RCC 7860 (cell line): ENCODE data around the gene IPO7.
"Not testable (repeated sequence)": the region's sequence is repeated elsewhere in the genome, so short reads cannot be mapped to it uniquely, and the experiment has no call there.

Experiments
- DNase-seq: peaks from one replicate; pipeline ENCODE4 v3.0.0-alpha.2; 2015; ENCODE audit warnings: low spot score
- FAIRE-seq: peaks from 2 replicates; lab custom pipeline; 2012; peaks lifted over from hg19 to GRCh38; lab: Jason Lieb, UNC

IPO7 gene

GRCh38 chr11:9397746-9398680 is 13.6 kb downstream of the IPO7 start:
- no peak for FAIRE-seq
- DNase-seq, result no peak

DNA sequence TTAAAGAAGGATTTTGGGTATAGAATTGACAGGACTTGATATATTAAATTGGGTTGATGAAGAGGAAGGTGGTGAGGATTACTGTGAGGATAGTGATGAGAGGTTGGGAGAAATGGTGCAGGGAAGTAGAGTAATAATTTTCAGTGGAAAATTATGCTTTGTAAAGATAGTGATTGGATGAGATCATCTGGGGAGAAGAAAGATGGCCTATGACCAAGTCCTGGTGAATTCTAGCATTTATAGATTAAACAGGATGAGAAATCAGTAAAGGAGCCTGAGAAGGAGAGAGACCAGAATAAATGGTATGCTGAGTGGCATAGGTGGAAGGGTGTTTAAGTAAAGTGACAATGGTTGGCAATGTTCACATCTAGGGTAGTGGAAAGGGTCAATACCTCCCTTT is 15.0 kb downstream of the IPO7 start:
- FAIRE-seq, result no peak
- no peak for DNase-seq

GRCh38 chr11:9401884-9402283 is 17.4 kb downstream of the IPO7 start:
- FAIRE-seq, DNase-seq: not testable (repeated sequence)

DNA sequence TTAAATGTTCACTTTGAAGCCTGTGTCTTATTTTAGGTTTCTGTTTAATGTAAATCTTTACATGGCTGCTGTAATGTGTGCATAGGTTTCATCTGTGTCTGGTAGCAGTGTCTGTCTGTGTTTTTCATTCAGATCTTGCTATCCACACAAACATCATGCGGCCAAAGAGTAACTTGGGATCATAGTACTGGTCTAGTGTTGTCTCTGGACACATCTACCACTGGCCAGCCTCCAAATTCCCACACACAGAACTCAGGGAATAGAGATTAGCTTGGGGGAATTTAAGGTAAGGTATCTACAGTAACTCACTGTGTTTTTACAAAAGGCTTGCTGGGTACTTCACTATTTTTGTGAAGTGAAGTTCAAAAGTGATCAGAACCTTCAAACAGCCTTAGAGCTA is 44.3 kb downstream of the IPO7 start:
- DNase-seq (no peak), FAIRE-seq (no peak)

DNA sequence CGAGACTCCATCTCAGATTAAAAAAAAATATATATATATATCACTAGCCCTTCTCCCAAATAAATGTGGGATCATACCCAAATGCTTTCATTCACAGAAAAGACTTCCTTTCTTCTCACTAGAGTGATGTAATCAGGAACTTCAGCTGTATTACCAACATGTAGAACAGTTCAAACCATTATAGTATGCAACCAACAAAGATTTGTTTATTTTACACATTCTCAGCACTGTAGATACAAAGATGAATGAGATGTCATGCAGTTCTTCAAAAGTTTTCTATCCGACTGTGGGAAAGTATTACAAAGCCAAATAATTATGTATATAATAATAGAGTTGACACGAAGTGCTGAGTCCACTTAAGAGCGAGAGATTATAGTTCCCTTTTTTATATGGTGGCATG is 54.2 kb downstream of the IPO7 start:
- no peak for FAIRE-seq
- no peak for DNase-seq

GRCh38 chr11:9446230-9446629 is 61.8 kb downstream of the IPO7 start:
- no peak for DNase-seq
- no peak for FAIRE-seq

DNA sequence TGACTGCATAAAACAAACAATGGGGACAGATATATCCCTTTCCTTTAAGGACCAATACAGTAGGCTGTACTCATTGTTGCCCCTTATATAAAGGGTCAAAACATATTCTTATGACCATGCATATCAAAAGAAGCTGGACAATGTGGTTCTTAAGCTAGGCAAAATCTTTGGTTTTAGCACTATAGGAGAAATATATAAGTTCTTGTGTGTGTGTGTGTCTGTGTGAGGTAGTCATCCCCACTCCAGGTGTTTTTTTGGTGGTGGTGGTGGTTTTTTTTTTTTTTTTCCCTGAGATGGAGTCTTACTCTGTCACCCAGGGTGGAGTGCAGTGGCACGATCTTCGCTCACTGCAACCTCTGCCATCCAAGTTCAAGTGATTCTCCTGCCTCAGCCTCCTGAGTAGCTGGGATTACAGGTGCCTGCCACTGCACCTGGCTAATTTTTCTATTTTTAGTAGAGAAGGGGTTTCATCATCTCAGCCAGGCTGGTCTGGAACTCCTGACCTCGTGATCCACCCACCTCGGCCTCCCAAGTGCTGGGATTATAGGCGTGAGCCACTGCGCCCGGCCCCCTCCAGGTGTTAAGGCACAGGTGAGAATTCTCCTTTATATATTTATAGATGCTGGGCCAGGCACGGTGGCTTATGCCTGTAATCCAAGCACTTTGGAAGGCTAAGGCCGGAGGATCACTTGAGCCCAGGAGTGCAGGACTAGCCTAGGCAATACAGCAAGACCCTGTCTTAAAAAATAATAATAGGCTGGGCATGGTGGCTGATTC is 64.3 kb downstream of the IPO7 start:
- no peak for FAIRE-seq
- no peak for DNase-seq

- FAIRE-seq, DNase-seq: not testable (repeated sequence)
Observed at GRCh38 chr11:9452023-9452422, 67.6 kb downstream of the IPO7 start.

DNA sequence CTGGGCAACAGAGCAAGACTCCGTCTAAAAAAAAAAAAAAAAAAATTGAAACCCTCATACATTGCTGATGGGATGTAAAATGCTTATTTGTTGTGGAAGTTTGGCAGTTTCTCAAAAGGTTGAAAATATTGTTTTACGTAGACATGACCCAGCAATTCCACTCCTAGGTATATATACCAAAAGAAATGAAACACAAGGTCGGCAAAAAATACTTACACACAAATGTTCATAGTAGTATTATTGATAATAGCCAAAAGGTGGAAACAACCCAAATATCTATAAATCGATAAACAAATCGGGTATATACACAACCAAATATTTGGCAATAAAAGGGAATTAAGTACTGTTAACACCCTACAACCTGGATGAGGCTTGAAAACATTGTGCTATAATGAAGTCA is 71.3 kb downstream of the IPO7 start:
- FAIRE-seq, result no peak

DNA sequence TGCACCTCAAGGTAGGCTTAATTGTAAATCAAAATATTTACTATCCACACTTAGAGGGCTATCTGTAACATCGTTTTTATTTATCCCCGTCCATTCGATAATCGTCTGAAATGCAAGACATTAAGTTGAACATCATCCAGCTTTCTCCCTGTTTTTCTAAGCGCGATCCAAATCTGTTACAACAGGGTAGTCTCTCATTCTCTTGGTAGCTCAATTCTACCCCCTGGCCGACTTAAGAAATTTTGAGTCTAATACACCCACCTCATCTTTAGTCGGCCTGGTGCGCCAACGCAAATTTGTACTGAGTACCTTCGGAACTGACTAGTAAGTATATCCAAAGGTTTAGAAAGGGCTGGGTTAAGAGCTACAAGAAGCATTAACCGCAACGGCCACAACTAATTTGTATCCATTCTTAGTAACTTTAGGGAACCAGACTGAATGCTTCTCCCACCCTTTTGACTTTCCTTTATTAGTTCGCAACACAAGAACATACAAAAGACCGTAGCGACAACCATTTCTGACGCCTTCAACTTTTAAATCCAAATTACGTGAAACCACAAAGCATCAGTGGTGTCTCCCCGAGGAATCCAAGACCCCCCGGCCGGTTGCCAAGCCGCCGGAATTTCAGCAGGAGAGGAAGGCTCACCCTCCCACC is 75.3 kb downstream of the IPO7 start:
- no peak for DNase-seq
- no peak for FAIRE-seq

More for the DNA sequence above, 71.3 kb downstream of the IPO7 start:
- no peak for DNase-seq

- DNase-seq (peak; percentile 99), FAIRE-seq (peak; percentile 88)
Observed at GRCh38 chr11:9460322-9461062, 76.0 kb downstream of the IPO7 start, which contains the start of gene ZNF143. TSS of gene ZNF143 (plus strand) at chr11:9461012. CDS start at chr11:9471309, 10,297 bp downstream.

GRCh38 chr11:9461063-9461759 is 76.8 kb downstream of the IPO7 start:
- no peak for FAIRE-seq
- DNase-seq, result peak; percentile 65

GRCh38 chr11:9461760-9462134 is 77.3 kb downstream of the IPO7 start:
- FAIRE-seq (no peak), DNase-seq (no peak)

DNA sequence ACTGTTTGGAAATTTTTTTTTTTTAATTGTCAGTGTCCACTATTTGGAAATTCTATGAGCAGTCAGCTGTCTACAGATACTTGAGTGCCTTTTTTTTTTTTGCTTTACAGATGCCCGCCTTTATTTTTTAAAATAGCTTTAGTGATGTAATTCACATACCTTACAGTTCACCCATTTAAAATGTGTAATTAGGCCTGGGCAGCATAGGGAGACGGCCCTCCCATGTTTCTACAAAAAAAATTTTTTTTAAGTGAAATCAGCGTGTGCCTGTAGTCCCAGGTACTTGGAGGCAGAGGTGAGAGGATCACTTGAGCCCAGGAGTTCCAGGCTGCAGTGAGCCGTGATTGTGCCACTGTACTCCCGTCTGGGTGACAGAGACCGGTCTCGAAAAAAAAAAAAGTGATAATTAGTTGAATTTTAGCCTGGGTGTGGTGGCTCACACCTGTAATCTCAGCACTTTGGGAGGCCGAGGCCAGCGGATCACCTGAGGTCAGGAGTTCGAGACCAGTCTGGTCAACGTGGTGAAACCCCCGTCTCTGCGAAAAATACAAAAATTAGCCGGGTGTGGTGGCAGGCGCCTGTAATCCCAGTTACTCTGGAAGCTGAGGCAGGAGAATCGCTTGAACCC is 77.8 kb downstream of the IPO7 start:
- no peak for DNase-seq
- no peak for FAIRE-seq

DNA sequence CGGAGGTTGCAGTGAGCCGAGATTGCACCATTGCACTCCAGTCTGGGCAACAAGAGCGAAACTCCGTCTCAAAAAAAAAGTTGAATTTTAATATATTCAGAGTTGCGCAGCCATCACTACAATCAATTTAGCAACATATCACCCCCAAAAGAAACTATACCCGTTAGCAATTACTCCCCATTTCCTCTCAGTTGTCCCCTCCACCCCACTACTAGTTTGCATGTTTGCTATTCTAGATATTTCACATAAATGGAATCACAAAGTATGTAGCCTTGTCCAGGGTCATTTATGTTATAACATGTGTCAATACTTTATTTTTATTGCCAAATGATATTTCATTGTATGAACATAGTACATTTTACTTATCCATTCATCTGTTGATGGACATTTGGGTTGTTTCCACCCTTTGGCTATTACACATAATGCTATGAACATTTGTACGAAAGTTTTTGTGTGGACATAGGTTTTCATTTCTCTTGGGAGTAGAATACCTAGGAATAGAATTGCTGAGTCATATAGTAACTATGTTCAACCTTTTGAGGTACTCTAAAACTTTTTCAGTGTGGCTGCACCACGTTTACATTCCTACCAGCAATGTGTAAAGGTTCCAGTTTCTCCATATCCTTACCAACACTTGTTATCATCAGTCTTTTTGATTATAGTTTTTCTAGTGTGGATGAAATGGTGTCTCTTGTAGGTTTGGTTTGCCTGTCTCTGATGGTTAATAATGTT is 78.5 kb downstream of the IPO7 start:
- FAIRE-seq, result no peak
- DNase-seq, result peak; percentile 23

GRCh38 chr11:9470765-9471164 is 86.3 kb downstream of the IPO7 start:
- FAIRE-seq (no peak), DNase-seq (no peak)

- DNase-seq (peak; percentile 73), FAIRE-seq (no peak)
Observed at GRCh38 chr11:9473408-9473807, 89.0 kb downstream of the IPO7 start.

GRCh38 chr11:9479899-9480298 is 95.4 kb downstream of the IPO7 start:
- DNase-seq (no peak), FAIRE-seq (no peak)
